Osteoblast (primary cell): Measurements from ENCODE around the gene C2CD2L. TPM values are rescaled to one million over a fixed set of nuclear protein-coding genes. Genes with fewer than 3 reads are reported as not detected.

Experiments
- DNase-seq: peaks from one replicate; pipeline ENCODE4 v3.0.0; 2011; ENCODE audit warnings: low spot score, mixed read lengths; ENCODE audit not compliant: insufficient read length; ENCODE audit errors: missing footprints
- H2AFZ ChIP-seq: 2 replicates; pipeline ENCODE4 v1.6.0; 2011; ENCODE audit warnings: mild to moderate bottlenecking, low read length
- H3K27ac ChIP-seq: 2 replicates; pipeline ENCODE4 v1.5.1; 2011; ENCODE audit warnings: mild to moderate bottlenecking, low read depth, low read length, moderate library complexity
- H3K27me3 ChIP-seq: 2 replicates; pipeline ENCODE4 v1.6.0; 2012; ENCODE audit warnings: mild to moderate bottlenecking, control low read depth, inconsistent platforms, low read length, moderate library complexity; ENCODE audit not compliant: insufficient read depth
- H3K36me3 ChIP-seq: 2 replicates; pipeline ENCODE4 v1.5.1; 2011; ENCODE audit warnings: mild to moderate bottlenecking, low read length, control low read depth, moderate library complexity; ENCODE audit not compliant: insufficient read depth
- H3K4me1 ChIP-seq: 2 replicates; pipeline ENCODE4 v1.5.1; 2011; ENCODE audit warnings: mild to moderate bottlenecking, low read length, control low read depth, moderate library complexity; ENCODE audit not compliant: insufficient read depth
- H3K4me2 ChIP-seq: 2 replicates; pipeline ENCODE4 v1.6.0; 2011; ENCODE audit warnings: mild to moderate bottlenecking, low read length; ENCODE audit not compliant: insufficient read depth
- H3K4me3 ChIP-seq: fragments of 200-600 bp; sonication (generic); 3 replicates; pipeline ENCODE4 v1.5.1; 2012; ENCODE audit warnings: mild to moderate bottlenecking, low read length, inconsistent platforms; ENCODE audit not compliant: insufficient read depth
- H3K79me2 ChIP-seq: 2 replicates; pipeline ENCODE4 v1.6.0; 2012; ENCODE audit warnings: mild to moderate bottlenecking, low read length, control low read depth, inconsistent platforms; ENCODE audit not compliant: insufficient read depth
- H3K9me3 ChIP-seq: 2 replicates; pipeline ENCODE4 v1.5.1; 2011; ENCODE audit warnings: low read depth, low read length, control low read depth
- H4K20me1 ChIP-seq: 2 replicates; pipeline ENCODE4 v1.6.0; 2012; ENCODE audit warnings: mild to moderate bottlenecking, low read length, control low read depth; ENCODE audit not compliant: insufficient read depth
- total RNA-seq: library from RNA; depleted of rRNA; stranded (reverse); fragments of >200 nt; gene quantifications from 2 replicates; pipeline ENCODE4 v1.2.3, GENCODE V29; 2012
- TF ChIP-seq, protein P1 (sequence below): IDR thresholded peaks from 2 replicates; pipeline ENCODE4 v1.5.1; 2011; ENCODE audit warnings: mild to moderate bottlenecking, low read depth, low read length, moderate library complexity; ENCODE audit errors: extremely low read depth

The C2CD2L gene
- total RNA-seq, 1 donor = 6.2 TPM

DNA sequence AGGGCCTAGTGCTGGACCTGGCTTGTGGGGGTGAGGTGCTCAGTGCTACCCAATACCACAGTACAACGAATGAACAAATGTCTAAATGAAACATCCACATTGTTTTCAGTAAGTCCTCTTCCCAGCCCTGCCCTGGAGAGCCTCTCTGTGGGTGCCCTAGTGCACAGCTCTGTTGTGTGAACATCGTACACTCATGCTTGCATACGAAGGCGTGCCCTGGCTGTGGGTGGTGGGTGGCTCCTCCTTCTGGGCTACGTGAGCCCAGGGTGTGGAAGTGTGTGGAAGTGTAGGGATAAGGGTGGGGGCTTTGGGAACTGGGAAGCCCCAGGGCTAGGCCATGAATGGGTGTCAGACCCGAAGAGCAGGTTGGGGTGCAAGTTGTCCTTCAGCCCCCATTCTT, 60.8 kb downstream of the C2CD2L start:
- Histone ChIP-seq H3K27ac (peak overlapping the region; percentile 79), H3K36me3 (peaks cover 2% of the 10 kb centered on the region)
- TF ChIP-seq, protein P1, sequence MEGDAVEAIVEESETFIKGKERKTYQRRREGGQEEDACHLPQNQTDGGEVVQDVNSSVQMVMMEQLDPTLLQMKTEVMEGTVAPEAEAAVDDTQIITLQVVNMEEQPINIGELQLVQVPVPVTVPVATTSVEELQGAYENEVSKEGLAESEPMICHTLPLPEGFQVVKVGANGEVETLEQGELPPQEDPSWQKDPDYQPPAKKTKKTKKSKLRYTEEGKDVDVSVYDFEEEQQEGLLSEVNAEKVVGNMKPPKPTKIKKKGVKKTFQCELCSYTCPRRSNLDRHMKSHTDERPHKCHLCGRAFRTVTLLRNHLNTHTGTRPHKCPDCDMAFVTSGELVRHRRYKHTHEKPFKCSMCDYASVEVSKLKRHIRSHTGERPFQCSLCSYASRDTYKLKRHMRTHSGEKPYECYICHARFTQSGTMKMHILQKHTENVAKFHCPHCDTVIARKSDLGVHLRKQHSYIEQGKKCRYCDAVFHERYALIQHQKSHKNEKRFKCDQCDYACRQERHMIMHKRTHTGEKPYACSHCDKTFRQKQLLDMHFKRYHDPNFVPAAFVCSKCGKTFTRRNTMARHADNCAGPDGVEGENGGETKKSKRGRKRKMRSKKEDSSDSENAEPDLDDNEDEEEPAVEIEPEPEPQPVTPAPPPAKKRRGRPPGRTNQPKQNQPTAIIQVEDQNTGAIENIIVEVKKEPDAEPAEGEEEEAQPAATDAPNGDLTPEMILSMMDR = no peak

More for the DNA sequence above, 60.8 kb downstream of the C2CD2L start:
- peak overlapping the region; percentile 47 for H2AFZ ChIP-seq
- peak; percentile 89 for DNase-seq
- H4K20me1 ChIP-seq = no peaks in the 10 kb centered on the region
- peak overlapping the region; percentile 89 for H3K4me3 ChIP-seq
- H3K9me3 ChIP-seq = no peaks in the 10 kb centered on the region
- no peaks in the 10 kb centered on the region for H3K27me3 ChIP-seq
- peaks cover 9% of the 10 kb centered on the region for H3K4me1 ChIP-seq
- H3K79me2 ChIP-seq = peaks cover 3% of the 10 kb centered on the region
- no peak overlapping the region for H3K4me2 ChIP-seq

Other genes with a start within 250 kb of the C2CD2L start
- not detected in 2 replicates for gene CXCR5, start 223.5 kb upstream of the C2CD2L start, total RNA-seq
- gene BCL9L, start 181.4 kb upstream of the C2CD2L start, total RNA-seq = 27.9 and 28.3 TPM in 2 replicates
- not detected in 2 replicates for gene UPK2, start 151.0 kb upstream of the C2CD2L start, total RNA-seq
- not detected in 2 replicates for gene FOXR1, start 135.6 kb upstream of the C2CD2L start, total RNA-seq
- gene CENATAC, start 109.2 kb upstream of the C2CD2L start, total RNA-seq = 37.6 and 37.7 TPM in 2 replicates
- 1,078 and 1,259 TPM in 2 replicates for gene RPS25, start 89.0 kb upstream of the C2CD2L start, total RNA-seq
- gene TRAPPC4, start 88.6 kb upstream of the C2CD2L start, total RNA-seq = 42.3 and 48.0 TPM in 2 replicates
- 13.0 and 14.8 TPM in 2 replicates for gene SLC37A4, start 76.5 kb upstream of the C2CD2L start, total RNA-seq
- gene HYOU1, start 50.1 kb upstream of the C2CD2L start, total RNA-seq = 94.9 and 117 TPM in 2 replicates
- 35.1 and 37.1 TPM in 2 replicates for gene VPS11, start 39.5 kb upstream of the C2CD2L start, total RNA-seq
- gene HMBS, start 22.5 kb upstream of the C2CD2L start, total RNA-seq = 5.0 and 8.7 TPM in 2 replicates
- 20.3 and 22.1 TPM in 2 replicates for gene DPAGT1, start 5.5 kb upstream of the C2CD2L start, total RNA-seq
- gene HINFP, start 14.2 kb downstream of the C2CD2L start, total RNA-seq = 20.6 and 22.8 TPM in 2 replicates
- under 0.01 TPM in 1 of 2 replicates, not detected in the other for gene ABCG4, start 41.7 kb downstream of the C2CD2L start, total RNA-seq
- gene NLRX1, start 61.4 kb downstream of the C2CD2L start, total RNA-seq = 24.2 and 29.7 TPM in 2 replicates
- not detected in 2 replicates for gene NHERF4, start 78.1 kb downstream of the C2CD2L start, total RNA-seq
- gene CBL, start 99.0 kb downstream of the C2CD2L start, total RNA-seq = 9.0 and 9.7 TPM in 2 replicates
- gene MCAM, start 209.8 kb downstream of the C2CD2L start, total RNA-seq = 11.2 and 14.1 TPM in 2 replicates
- gene RNF26, start 227.2 kb downstream of the C2CD2L start, total RNA-seq = 4.0 and 5.0 TPM in 2 replicates
- 35.9 and 41.3 TPM in 2 replicates for gene C1QTNF5, start 233.5 kb downstream of the C2CD2L start, total RNA-seq
- not detected in 2 replicates for gene MFRP, start 239.4 kb downstream of the C2CD2L start, total RNA-seq